CD4-positive, alpha-beta T cell treated with Interleukin-15 for 4 hours (primary cell): ENCODE data around the gene C13orf42.

Source experiments
- DNase-seq: peaks from one replicate; pipeline ENCODE4 v3.0.0-alpha.2; 2020; ENCODE audit warnings: low spot score

C13orf42 gene

GRCh38 chr13:51033421-51034185 is 77.5 kb downstream of the C13orf42 start:
- DNase-seq, result no peak

- no peak for DNase-seq
These were observed 78.2 kb downstream of the C13orf42 start for GRCh38 chr13:51032831-51033230.
